Measurements from ENCODE around the gene BOK. TPM values are rescaled to one million over a fixed set of nuclear protein-coding genes. Genes with fewer than 3 reads are reported as not detected.
A peak's percentile ranks its signal among the peaks of the same experiment; 100 is the strongest.

BOK gene
- total RNA-seq, 1 donor from 2014 or later = 35.1 TPM

DNA sequence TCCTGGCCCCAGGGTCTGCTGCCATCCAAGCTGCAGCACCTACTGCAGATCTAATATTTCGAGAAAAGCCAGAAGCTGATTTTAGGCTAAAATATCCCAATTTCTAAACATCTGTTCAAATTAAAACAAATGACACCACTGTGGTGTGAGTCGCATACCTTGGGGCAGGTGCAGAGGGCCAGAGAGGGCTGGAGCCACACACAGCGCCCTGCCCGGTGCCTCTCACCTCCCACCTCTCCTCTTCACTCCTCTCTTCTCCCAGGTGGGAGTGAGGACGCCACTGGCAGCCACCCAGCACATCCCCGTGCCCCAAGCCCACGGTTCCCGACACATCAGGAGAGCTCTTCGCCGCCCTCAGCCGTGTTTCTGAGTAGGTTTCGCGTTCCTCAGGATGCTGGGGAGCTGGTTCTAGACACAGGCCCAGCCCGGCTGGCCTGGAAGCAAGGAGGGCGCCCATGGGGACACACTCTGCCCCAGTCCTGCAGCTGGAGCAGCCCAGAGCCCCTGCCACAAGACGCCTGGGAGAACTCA lies 57.0 kb downstream of the BOK start:
- intact Hi-C loops (cut with DNase I) = no loop called here
- TF ChIP-seq, protein P1, sequence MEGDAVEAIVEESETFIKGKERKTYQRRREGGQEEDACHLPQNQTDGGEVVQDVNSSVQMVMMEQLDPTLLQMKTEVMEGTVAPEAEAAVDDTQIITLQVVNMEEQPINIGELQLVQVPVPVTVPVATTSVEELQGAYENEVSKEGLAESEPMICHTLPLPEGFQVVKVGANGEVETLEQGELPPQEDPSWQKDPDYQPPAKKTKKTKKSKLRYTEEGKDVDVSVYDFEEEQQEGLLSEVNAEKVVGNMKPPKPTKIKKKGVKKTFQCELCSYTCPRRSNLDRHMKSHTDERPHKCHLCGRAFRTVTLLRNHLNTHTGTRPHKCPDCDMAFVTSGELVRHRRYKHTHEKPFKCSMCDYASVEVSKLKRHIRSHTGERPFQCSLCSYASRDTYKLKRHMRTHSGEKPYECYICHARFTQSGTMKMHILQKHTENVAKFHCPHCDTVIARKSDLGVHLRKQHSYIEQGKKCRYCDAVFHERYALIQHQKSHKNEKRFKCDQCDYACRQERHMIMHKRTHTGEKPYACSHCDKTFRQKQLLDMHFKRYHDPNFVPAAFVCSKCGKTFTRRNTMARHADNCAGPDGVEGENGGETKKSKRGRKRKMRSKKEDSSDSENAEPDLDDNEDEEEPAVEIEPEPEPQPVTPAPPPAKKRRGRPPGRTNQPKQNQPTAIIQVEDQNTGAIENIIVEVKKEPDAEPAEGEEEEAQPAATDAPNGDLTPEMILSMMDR (IDR thresholded peaks at IDR 0.05) = no peak
- TF ChIP-seq POLR2A (IDR thresholded peaks at IDR 0.05) = no peak
- no peak for TF ChIP-seq POLR2AphosphoS5 (IDR thresholded peaks at IDR 0.05; ENCODE audit: insufficient read depth in 1 of 2, low read depth in 1 of 2)

DNA sequence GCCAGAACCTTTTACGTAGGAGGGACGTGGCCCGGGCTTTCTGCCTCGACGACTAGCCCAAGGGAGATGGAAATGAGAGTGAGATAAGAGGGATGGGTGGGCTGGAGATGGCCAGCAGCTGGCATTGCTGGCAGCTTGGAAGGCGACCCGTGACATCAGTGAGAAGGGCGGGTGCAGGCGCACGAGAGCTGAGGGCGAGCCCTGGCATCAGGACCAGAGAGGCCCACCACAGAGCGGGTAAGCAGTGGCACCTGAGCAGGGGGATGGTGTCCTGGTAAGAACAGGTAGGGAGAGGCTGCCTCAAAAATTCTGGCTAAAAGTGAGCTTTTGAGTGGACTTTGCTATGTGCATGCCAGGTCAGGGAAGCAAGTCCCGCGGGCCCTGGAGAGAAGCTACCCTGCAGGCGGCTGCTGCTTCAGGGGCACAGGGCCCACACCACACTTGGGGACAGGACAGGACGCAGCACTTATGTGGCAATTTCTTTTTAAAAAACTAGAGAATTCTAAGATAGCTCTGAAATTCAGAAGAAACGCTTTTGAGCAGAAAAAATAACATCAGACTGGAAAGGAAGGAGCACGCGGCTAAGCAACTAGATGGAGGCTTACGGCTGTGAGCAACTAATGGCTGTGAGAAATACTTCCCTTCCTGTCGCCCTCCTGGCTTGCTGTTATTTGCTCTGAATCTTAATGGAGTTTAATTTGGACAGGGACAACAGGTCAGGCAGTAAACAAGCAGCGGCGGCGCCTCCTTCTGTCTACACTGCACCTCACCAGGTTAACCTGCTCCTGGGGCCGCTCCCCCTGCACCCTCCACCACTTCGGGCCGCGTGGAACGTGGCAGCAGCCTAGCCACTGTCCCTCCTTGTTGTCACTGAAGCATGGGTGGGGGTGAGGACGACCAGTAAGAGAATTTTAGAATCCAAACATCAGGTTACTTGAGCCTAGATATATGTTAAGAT lies 57.9 kb downstream of the BOK start:
- intact Hi-C loops (cut with DNase I) = no loop called here
- H3K36me3 ChIP-seq = no peaks in the 10 kb centered on the region
- H3K27ac ChIP-seq = no peak overlapping the region
- no peaks in the 10 kb centered on the region for H3K9me3 ChIP-seq
- H3K4me1 ChIP-seq = peaks cover 30% of the 10 kb centered on the region
- no peak for DNase-seq (ENCODE audit: extremely low spot score in 2 of 2)
- H3K4me3 ChIP-seq = peak overlapping the region in 1 of 2 donors; percentile 25
- no peaks in the 10 kb centered on the region for H3K27me3 ChIP-seq
- no peak for TF ChIP-seq POLR2AphosphoS5 (IDR thresholded peaks at IDR 0.05; ENCODE audit: insufficient read depth in 1 of 2, low read depth in 1 of 2)
- TF ChIP-seq, protein P1 (IDR thresholded peaks at IDR 0.05) = no peak
- TF ChIP-seq POLR2A (IDR thresholded peaks at IDR 0.05) = no peak

More for the DNA sequence above, 57.0 kb downstream of the BOK start:
- Histone ChIP-seq H3K36me3 (no peaks in the 10 kb centered on the region), H3K4me1 (peaks cover 35% of the 10 kb centered on the region), H3K27ac (no peak overlapping the region), H3K4me3 (no peak overlapping the region), H3K9me3 (no peaks in the 10 kb centered on the region), H3K27me3 (no peaks in the 10 kb centered on the region)
- no peak for DNase-seq (ENCODE audit: extremely low spot score in 2 of 2)

DNA sequence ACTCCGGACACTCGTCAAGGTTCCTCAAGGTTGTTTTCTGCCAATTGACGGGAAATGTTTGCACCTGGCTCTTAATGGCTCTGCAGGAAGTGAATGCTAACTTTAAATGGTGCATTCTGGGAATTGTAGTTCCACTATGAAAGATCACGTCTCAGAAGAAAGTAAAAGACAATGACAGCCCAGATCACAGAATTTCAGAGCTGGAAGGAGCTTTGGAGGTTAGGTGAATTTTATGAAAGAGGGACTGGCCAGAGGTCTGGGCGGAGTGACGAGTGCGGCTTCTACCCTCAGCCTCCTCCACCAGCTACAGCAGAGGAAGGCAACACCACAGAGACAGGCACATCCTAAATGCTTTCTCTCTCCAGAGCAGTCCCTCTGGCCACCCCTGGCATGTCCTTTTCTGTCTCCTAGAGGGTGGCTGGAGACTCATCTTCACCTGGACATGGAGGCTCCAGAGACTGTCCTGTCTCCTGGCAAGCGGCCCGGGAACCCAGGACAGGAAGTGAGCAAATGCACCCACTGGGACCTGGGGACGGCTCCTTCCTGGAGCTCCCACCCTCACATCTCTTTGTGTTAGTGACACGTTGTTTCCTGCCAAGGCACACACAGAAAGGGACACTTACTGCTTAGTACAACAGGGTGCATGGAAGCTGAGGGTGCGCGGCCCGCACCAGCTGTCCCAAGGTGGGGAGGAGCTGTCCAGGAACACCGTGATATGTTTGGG lies 59.0 kb downstream of the BOK start:
- no peak overlapping the region for H3K27ac ChIP-seq
- DNase-seq (ENCODE audit: extremely low spot score in 2 of 2) = no peak
- TF ChIP-seq, protein P1 (IDR thresholded peaks at IDR 0.05) = no peak
- peak in 1 of 2 donors; percentile 74 for TF ChIP-seq POLR2AphosphoS5 (IDR thresholded peaks at IDR 0.05; ENCODE audit: insufficient read depth in 1 of 2, low read depth in 1 of 2)
- TF ChIP-seq POLR2A (IDR thresholded peaks at IDR 0.05) = no peak
- peaks cover 19% of the 10 kb centered on the region for H3K4me1 ChIP-seq
- H3K36me3 ChIP-seq = no peaks in the 10 kb centered on the region
- no peaks in the 10 kb centered on the region for H3K9me3 ChIP-seq
- peak overlapping the region; percentile 5 to 25 for H3K4me3 ChIP-seq
- intact Hi-C loops (cut with DNase I) = no loop called here
- no peaks in the 10 kb centered on the region for H3K27me3 ChIP-seq

DNA sequence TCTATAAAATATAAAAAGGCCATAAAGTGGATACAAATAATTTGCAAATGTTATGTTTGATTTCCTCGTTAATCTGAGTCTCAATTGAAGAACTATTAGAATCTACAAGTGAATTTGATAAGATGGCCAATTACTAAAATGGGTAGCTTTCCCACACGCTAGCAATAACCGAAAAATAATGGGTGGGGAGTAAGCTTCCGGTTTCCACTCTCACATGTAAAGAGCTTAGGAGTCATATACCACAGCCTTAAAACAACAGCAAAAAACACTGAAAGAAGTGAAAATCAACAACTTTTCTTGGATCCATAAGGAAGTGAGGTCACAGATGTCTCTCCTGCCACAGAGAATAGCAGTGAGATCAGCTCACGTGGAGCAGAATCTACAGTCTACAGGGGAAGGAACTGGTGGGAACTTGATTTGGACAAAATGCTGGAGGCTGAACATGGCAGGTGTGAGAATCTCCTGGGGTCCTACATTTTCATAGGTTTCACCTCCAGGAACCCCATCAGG lies 59.8 kb downstream of the BOK start:
- TF ChIP-seq POLR2AphosphoS5 (IDR thresholded peaks at IDR 0.05; ENCODE audit: insufficient read depth in 1 of 2, low read depth in 1 of 2) (no peak), POLR2A (IDR thresholded peaks at IDR 0.05) (no peak)
- TF ChIP-seq, protein P1 (IDR thresholded peaks at IDR 0.05) = no peak
- DNase-seq (ENCODE audit: extremely low spot score in 2 of 2) = no peak
- H3K4me3 ChIP-seq = no peak overlapping the region
- no peaks in the 10 kb centered on the region for H3K27me3 ChIP-seq
- intact Hi-C loops (cut with DNase I) = no loop called here
- H3K9me3 ChIP-seq = no peaks in the 10 kb centered on the region
- no peaks in the 10 kb centered on the region for H3K36me3 ChIP-seq
- peaks cover 19% of the 10 kb centered on the region for H3K4me1 ChIP-seq
- no peak overlapping the region for H3K27ac ChIP-seq

All from vagina (tissue), 2 donors.